CD4-positive, alpha-beta T cell treated with Interleukin-21 for 1 hour (primary cell): ENCODE measurements around the gene RASA4.
"Not testable (repeated sequence)": the region's sequence is repeated elsewhere in the genome, so short reads cannot be mapped to it uniquely, and the experiment has no call there.

Source experiments
- DNase-seq: peaks from one replicate; pipeline ENCODE4 v3.0.0-alpha.2; 2020

Gene RASA4

GRCh38 chr7:102542771-102543170 lies 73.8 kb downstream of the RASA4 start:
- not testable (repeated sequence) for DNase-seq

- DNase-seq: not testable (repeated sequence)
Observed at GRCh38 chr7:102542083-102542482, 74.5 kb downstream of the RASA4 start.

- DNase-seq: not testable (repeated sequence)
Observed at GRCh38 chr7:102540604-102541003, 76.0 kb downstream of the RASA4 start.

- DNase-seq: not testable (repeated sequence)
Observed at GRCh38 chr7:102535062-102535615, 81.4 kb downstream of the RASA4 start.

GRCh38 chr7:102532127-102532526 lies 84.4 kb downstream of the RASA4 start:
- DNase-seq: not testable (repeated sequence)

- DNase-seq: not testable (repeated sequence)
Observed at GRCh38 chr7:102531583-102531982, 85.0 kb downstream of the RASA4 start.

GRCh38 chr7:102527822-102528793 lies 88.4 kb downstream of the RASA4 start:
- not testable (repeated sequence) for DNase-seq

- not testable (repeated sequence) for DNase-seq
Observed at GRCh38 chr7:102527182-102527581, 89.4 kb downstream of the RASA4 start.

- not testable (repeated sequence) for DNase-seq
Observed at GRCh38 chr7:102524803-102525202, 91.8 kb downstream of the RASA4 start.
